HepG2 (cell line): ENCODE data around the gene SMARCC1. TPM values are rescaled to one million over a fixed set of nuclear protein-coding genes. Genes with fewer than 3 reads are reported as not detected.

Source experiments
- ATAC-seq: fragments of 200-7000 bp; cut with Tn5 transposase; 3 replicates; pipeline ENCODE4 v1.9.1; 2020; ENCODE audit warnings: mild to moderate bottlenecking, moderate library complexity
- BruUV-seq: library from RNA; stranded (reverse); fragments of 400-500 nt; replicated peaks from 2 replicates; lab custom pipeline; 2021; lab: Mats Ljungman, UMichigan
- CTCF ChIA-PET: fragments of 300-600 bp; formaldehyde crosslinking; extraction: SDS; loops from one replicate; lab custom pipeline; 2021; ENCODE audit warnings: low total read pairs, inconsistent platforms, low intra/inter-chr PET ratio; lab: Yijun Ruan, JAX
- POLR2A ChIA-PET: fragments of 350-600 bp; sonication (Branson Sonifier 250); formaldehyde crosslinking; loops from one replicate; lab custom pipeline; 2020; ENCODE audit warnings: antibody characterized with exemption, inconsistent platforms; lab: Yijun Ruan, JAX
- DNase-seq: peaks from one replicate; pipeline ENCODE4 v3.0.0-alpha.2; 2015; ENCODE audit warnings: low spot score
- FAIRE-seq: peaks from 3 replicates; lab custom pipeline; 2011; peaks lifted over from hg19 to GRCh38; lab: Jason Lieb, UNC
- H2AFZ ChIP-seq: one replicate; pipeline ENCODE4 v1.6.1; 2011; ENCODE audit warnings: low read length, inconsistent platforms
- H3K27ac ChIP-seq: fragments of 300-600 bp; 3 replicates; pipeline ENCODE4 v1.8.0; 2011; ENCODE audit warnings: mixed run types, mild to moderate bottlenecking, mixed read lengths, low read length, inconsistent platforms; ENCODE audit not compliant: insufficient read depth; ENCODE audit errors: extremely low read length
- H3K27me3 ChIP-seq, 2 experiments: fragments of 200-600 bp in 1 of 2; 2 replicates in 1 of 2; 3 replicates in 1 of 2; pipeline versions ENCODE4 v1.6.0 to v1.8.0; 2011; ENCODE audit warnings: low read length in 2 of 2, mild to moderate bottlenecking in 2 of 2, moderate library complexity in 2 of 2, inconsistent platforms in 1 of 2; ENCODE audit not compliant: insufficient read depth in 2 of 2, control insufficient read depth in 1 of 2
- H3K36me3 ChIP-seq, 2 experiments: fragments of 200-600 bp in 1 of 2; replicated peaks in 1 of 2; 2 replicates in 1 of 2; 3 replicates in 1 of 2; pipeline versions ENCODE4 v1.5.1 to v1.8.0; 2011; ENCODE audit warnings: low read length in 2 of 2, inconsistent platforms in 1 of 2; ENCODE audit not compliant: insufficient read depth in 2 of 2, control insufficient read depth in 1 of 2
- H3K4me1 ChIP-seq: 2 replicates; pipeline ENCODE4 v1.5.1; 2012; ENCODE audit warnings: low read length, inconsistent platforms; ENCODE audit not compliant: insufficient read depth
- H3K4me2 ChIP-seq: 2 replicates; pipeline ENCODE4 v1.6.0; 2011; ENCODE audit warnings: low read depth, low read length, inconsistent platforms
- H3K4me3 ChIP-seq, 3 experiments: fragments of 200-600 bp in 1 of 3; sonication (generic), shearing (Covaris generic) in 1 of 3; replicated peaks in 1 of 3; 2 replicates each; pipeline ENCODE4 v1.5.1; 2011 to 2016; ENCODE audit warnings: low read length in 3 of 3, inconsistent platforms in 2 of 3, low read depth in 2 of 3, mild to moderate bottlenecking in 2 of 3, control low read depth in 1 of 3, mixed read lengths in 1 of 3; ENCODE audit not compliant: insufficient read depth in 1 of 3
- H3K79me2 ChIP-seq: one replicate; pipeline ENCODE4 v1.6.1; 2011; ENCODE audit warnings: low read length, inconsistent platforms; ENCODE audit not compliant: insufficient read depth
- H3K9ac ChIP-seq: 2 replicates; pipeline ENCODE4 v1.6.0; 2011; ENCODE audit warnings: mild to moderate bottlenecking, low read depth, low read length, inconsistent platforms; ENCODE audit not compliant: insufficient read depth
- H3K9me3 ChIP-seq: 2 replicates; pipeline ENCODE4 v1.5.1; 2012; ENCODE audit warnings: mild to moderate bottlenecking, low read length
- H4K20me1 ChIP-seq: 2 replicates; pipeline ENCODE4 v1.6.0; 2011; ENCODE audit warnings: inconsistent platforms, mild to moderate bottlenecking, low read length, moderate library complexity; ENCODE audit not compliant: insufficient read depth
- ESRRA ChIP-seq: sonication (generic); formaldehyde crosslinking; IDR thresholded peaks from 2 replicates; pipeline ENCODE4 v1.5.1; 2020; ENCODE audit warnings: mild to moderate bottlenecking, low read depth, missing genetic modification reagents
- HNRNPL ChIP-seq: fragments of 200-400 bp; formaldehyde crosslinking; IDR thresholded peaks from 2 replicates; pipeline ENCODE4 v1.6.1; 2017; ENCODE audit warnings: mild to moderate bottlenecking, low read depth, low read length
- XRCC5 ChIP-seq: fragments of 200-400 bp; formaldehyde crosslinking; optimal IDR thresholded peaks from 2 replicates; pipeline ENCODE3; 2017; ENCODE audit warnings: mild to moderate bottlenecking, low read length
- ZFP62 ChIP-seq: sonication (generic); formaldehyde crosslinking; IDR thresholded peaks from 2 replicates; pipeline ENCODE4 v1.4.0; 2020; ENCODE audit warnings: missing genetic modification reagents
- WGBS: methylation state at CpG from one replicate; pipeline ENCODE4 v1.1.6; 2017; ENCODE audit warnings: low lambda C conversion rate; 5-methylcytosine and 5-hydroxymethylcytosine counted together
- in situ Hi-C: cut with HindIII; loops from 2 replicates; pipeline ENCODE4 v1.10.0; 2017; ENCODE audit warnings: low pct_unique_long_range_greater_than_20kb; ENCODE audit not compliant: extremely low pct_ligation_motif_present
- intact Hi-C: fragments of 100-400 bp; cut with micrococcal nuclease; formaldehyde crosslinking; loops from one replicate; pipeline ENCODE4 v1.10.0; 2022; ENCODE audit not compliant: unreplicated experiment
- polyA plus RNA-seq, 8 experiments: library from polyadenylated mRNA; depleted of rRNA in 3 of 8; stranded (reverse) in 7 of 8; unstranded in 1 of 8; fragments of >200 nt; fragmentation: Illumina TruSeq in 4 of 8; extraction: Trizol in 4 of 8; gene quantifications; 2 replicates each; pipeline versions ENCODE4 v1.2.1 to v1.2.3, GENCODE V29; 2011 to 2016; ENCODE audit warnings: low read depth in 4 of 8, missing spikeins in 1 of 8, mixed read lengths in 1 of 8; ENCODE audit not compliant: insufficient read depth in 1 of 8
- small RNA-seq, 3 experiments: library from RNA; depleted of rRNA; stranded (forward); fragments of <200 nt; gene quantifications; one replicate each; pipeline ENCODE3, GENCODE V24; 2012; ENCODE audit warnings: low read depth in 2 of 3, low replicate concordance in 1 of 3; ENCODE audit not compliant: insufficient read length in 3 of 3, insufficient read depth in 2 of 3
- total RNA-seq, 5 experiments: library from RNA; depleted of rRNA; stranded (reverse); fragments of >200 nt; fragmentation: Illumina TruSeq; extraction: Trizol; gene quantifications; 2 replicates each; pipeline ENCODE4 v1.2.3, GENCODE V29; 2016; ENCODE audit warnings: low read depth in 1 of 5
- TF ChIP-seq, protein P1 (sequence below): sonication (generic); formaldehyde crosslinking; IDR thresholded peaks from 2 replicates; pipeline ENCODE4 v1.4.0; 2020; ENCODE audit warnings: missing genetic modification reagents

The SMARCC1 gene
- total and polyA plus RNA-seq, 2 of the 13 experiments (the other 11 are each of a cell fraction or from before 2014, with no cell fraction given): 47.9 to 58.4 TPM

DNA sequence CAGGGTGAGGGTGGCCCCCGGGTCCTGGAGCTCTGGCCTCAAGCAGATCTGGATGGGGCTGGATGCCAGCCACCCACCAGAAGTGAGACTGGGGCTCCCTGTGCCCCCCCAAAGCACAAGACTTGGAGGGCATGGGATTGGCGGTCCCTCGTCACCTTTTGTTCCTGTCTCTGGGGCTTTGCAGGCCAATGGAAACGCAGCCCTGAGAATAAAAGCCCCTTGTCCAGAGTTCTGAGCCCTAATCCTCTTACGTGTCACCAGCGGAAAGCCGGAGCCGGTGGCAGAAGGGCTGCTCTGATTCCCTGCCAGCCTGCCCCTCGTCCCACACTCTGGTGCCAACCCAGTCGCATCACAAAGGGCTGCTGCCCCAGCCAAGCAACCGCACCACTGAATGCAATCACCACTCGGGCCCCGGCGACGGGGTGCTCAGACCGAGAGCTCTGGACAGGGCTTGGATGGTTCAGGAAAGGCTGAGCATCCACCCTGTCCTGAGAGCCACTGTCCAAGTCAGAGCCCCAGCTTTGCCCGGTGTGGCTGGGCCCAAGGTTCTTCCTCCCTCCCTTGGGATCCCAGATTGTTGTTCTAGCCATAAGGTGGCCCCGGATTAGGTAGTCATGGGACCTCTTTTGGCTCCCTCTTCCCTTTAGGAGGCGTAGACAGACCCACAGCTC is 245.3 kb downstream of the SMARCC1 start:
- CTCF ChIA-PET: no interaction called here
- in situ Hi-C loops (no loop called here), intact Hi-C loops (no loop called here)
- POLR2A ChIA-PET: no interaction called here
- DNase-seq (no peak), ATAC-seq (peak; percentile 52), FAIRE-seq (no peak)
- Histone ChIP-seq H3K4me2 (no peak overlapping the region), H3K9me3 (no peaks in the 10 kb centered on the region), H4K20me1 (no peaks in the 10 kb centered on the region), H3K79me2 (no peaks in the 10 kb centered on the region), H2AFZ (no peak overlapping the region), H3K9ac (no peak overlapping the region), H3K4me3 (no peak overlapping the region), H3K27ac (no peak overlapping the region), H3K36me3 (no peaks in the 10 kb centered on the region), H3K4me1 (peaks cover 19% of the 10 kb centered on the region), H3K27me3 (peaks cover 0 to 13% of the 10 kb centered on the region in 2 experiments; a peak in 3 of 5 replicates)
- BruUV-seq: no TSS peak
- WGBS: 38% methylated on average over 12 of the region's 19 CpGs
- TF ChIP-seq ESRRA (CRISPR knock-in tag): no peak
- TF ChIP-seq, protein P1, sequence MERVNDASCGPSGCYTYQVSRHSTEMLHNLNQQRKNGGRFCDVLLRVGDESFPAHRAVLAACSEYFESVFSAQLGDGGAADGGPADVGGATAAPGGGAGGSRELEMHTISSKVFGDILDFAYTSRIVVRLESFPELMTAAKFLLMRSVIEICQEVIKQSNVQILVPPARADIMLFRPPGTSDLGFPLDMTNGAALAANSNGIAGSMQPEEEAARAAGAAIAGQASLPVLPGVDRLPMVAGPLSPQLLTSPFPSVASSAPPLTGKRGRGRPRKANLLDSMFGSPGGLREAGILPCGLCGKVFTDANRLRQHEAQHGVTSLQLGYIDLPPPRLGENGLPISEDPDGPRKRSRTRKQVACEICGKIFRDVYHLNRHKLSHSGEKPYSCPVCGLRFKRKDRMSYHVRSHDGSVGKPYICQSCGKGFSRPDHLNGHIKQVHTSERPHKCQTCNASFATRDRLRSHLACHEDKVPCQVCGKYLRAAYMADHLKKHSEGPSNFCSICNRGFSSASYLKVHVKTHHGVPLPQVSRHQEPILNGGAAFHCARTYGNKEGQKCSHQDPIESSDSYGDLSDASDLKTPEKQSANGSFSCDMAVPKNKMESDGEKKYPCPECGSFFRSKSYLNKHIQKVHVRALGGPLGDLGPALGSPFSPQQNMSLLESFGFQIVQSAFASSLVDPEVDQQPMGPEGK (CRISPR knock-in tag): no peak
- TF ChIP-seq ZFP62: no peak
- 0 out of 2 replicates have a peak, but pooled peaks have one; percentile 36 for TF ChIP-seq HNRNPL
- no peak for TF ChIP-seq XRCC5

Small RNA genes lying within 50 kb of the gene (small RNA-seq; reads per million reads assigned to genes)
- gene RF02271: 0 reads per million in 3 experiments
- 0 reads per million in 3 experiments for gene RN7SL870P

Other genes starting within 250 kb of the SMARCC1 start
- 0.07 TPM in 1 of 2 replicates, not detected in the other for gene CSPG5, start 203.0 kb downstream of the SMARCC1 start, total RNA-seq (2016; rRNA removed; fragmentation: Illumina TruSeq; extraction: Trizol)
- gene CSPG5, start 203.0 kb downstream of the SMARCC1 start, polyA plus RNA-seq (2011; rRNA removed): 0.10 and 0.15 TPM in 2 replicates
- gene DHX30, start 21.2 kb upstream of the SMARCC1 start, total RNA-seq (2016; rRNA removed; fragmentation: Illumina TruSeq; extraction: Trizol): 45.6 and 59.4 TPM in 2 replicates
- gene DHX30, start 21.2 kb upstream of the SMARCC1 start, polyA plus RNA-seq (2011; rRNA removed): 30.6 and 40.7 TPM in 2 replicates
- 33.1 and 63.3 TPM in 2 replicates for gene MAP4, start 234.5 kb upstream of the SMARCC1 start, total RNA-seq (2016; rRNA removed; fragmentation: Illumina TruSeq; extraction: Trizol)
- gene MAP4, start 234.5 kb upstream of the SMARCC1 start, polyA plus RNA-seq (2011; rRNA removed): 38.7 and 46.0 TPM in 2 replicates